PC-3 (cell line): ENCODE data around the gene UBA6. TPM values are rescaled to one million over a fixed set of nuclear protein-coding genes. Genes with fewer than 3 reads are reported as not detected.

ENCODE experiments used
- ATAC-seq: fragments of 200-7000 bp; cut with Tn5 transposase; 2 replicates; pipeline ENCODE4 v1.9.1; 2020; ENCODE audit warnings: mild to moderate bottlenecking, moderate library complexity
- BruUV-seq: library from RNA; stranded (reverse); fragments of 400-500 nt; replicated peaks from 2 replicates; lab custom pipeline; 2021; lab: Mats Ljungman, UMichigan
- CTCF ChIA-PET: fragments of 300-600 bp; sonication (Branson Sonifier 250); formaldehyde crosslinking; loops from one replicate; lab custom pipeline; 2022; ENCODE audit warnings: antibody characterized with exemption; lab: Charles Lee
- POLR2A ChIA-PET: fragments of 300-600 bp; sonication (Branson Sonifier 250); formaldehyde crosslinking; loops from one replicate; lab custom pipeline; 2022; ENCODE audit warnings: antibody characterized with exemption; ENCODE audit not compliant: unreplicated experiment; lab: Charles Lee
- DNase-seq: peaks from one replicate; pipeline ENCODE4 v3.0.0-alpha.2; 2015
- H2AFZ ChIP-seq: fragments of 300-600 bp; sonication (generic); 2 replicates; pipeline ENCODE4 v1.6.0; 2016; ENCODE audit warnings: antibody characterized with exemption, low read length
- H3F3A ChIP-seq: fragments of 300-600 bp; sonication (generic); one replicate; pipeline ENCODE4 v1.6.0; 2017; ENCODE audit warnings: antibody characterized with exemption, low read length, control low read depth, mild to moderate bottlenecking; ENCODE audit not compliant: unreplicated experiment
- H3K27ac ChIP-seq: fragments of 300-600 bp; sonication (generic); 2 replicates; pipeline ENCODE4 v1.5.1; 2016; ENCODE audit warnings: mild to moderate bottlenecking, low read length
- H3K27me3 ChIP-seq: fragments of 300-600 bp; sonication (generic); 2 replicates; pipeline ENCODE4 v1.6.1; 2016; ENCODE audit warnings: low read length, mixed read lengths
- H3K36me3 ChIP-seq: fragments of 300-600 bp; sonication (generic); 2 replicates; pipeline ENCODE4 v1.6.1; 2016; ENCODE audit warnings: low read depth, mixed run types, low read length, mixed read lengths
- H3K4me1 ChIP-seq: fragments of 300-600 bp; sonication (generic); 2 replicates; pipeline ENCODE4 v1.5.1; 2016; ENCODE audit warnings: low read length; ENCODE audit not compliant: insufficient read depth
- H3K4me2 ChIP-seq: fragments of 300-600 bp; sonication (generic); 2 replicates; pipeline ENCODE4 v1.6.0; 2016; ENCODE audit warnings: low read length
- H3K4me3 ChIP-seq: fragments of 300-600 bp; sonication (generic); 2 replicates; pipeline ENCODE4 v1.5.1; 2016; ENCODE audit warnings: mild to moderate bottlenecking, low read length, mixed read lengths
- H3K79me2 ChIP-seq: fragments of 300-600 bp; sonication (generic); 2 replicates; pipeline ENCODE4 v1.6.1; 2017; ENCODE audit warnings: low read length, mixed read lengths
- H3K9ac ChIP-seq: fragments of 300-600 bp; sonication (generic); 2 replicates; pipeline ENCODE4 v1.6.0; 2016; ENCODE audit warnings: mild to moderate bottlenecking, low read length
- H3K9me2 ChIP-seq: fragments of 300-600 bp; sonication (generic); replicated peaks from 2 replicates; pipeline ENCODE4 v1.6.1; 2016; ENCODE audit warnings: mixed run types, low read length, mixed read lengths
- H3K9me3 ChIP-seq: fragments of 300-600 bp; sonication (generic); 2 replicates; pipeline ENCODE4 v1.6.1; 2016; ENCODE audit warnings: low read length, mixed read lengths
- H4K20me1 ChIP-seq: fragments of 300-600 bp; sonication (generic); 2 replicates; pipeline ENCODE4 v1.6.1; 2016; ENCODE audit warnings: low read length, mixed read lengths
- EZH2 ChIP-seq: fragments of 300-600 bp; sonication (generic); IDR thresholded peaks from one replicate; pipeline ENCODE4 v1.6.1; 2017; ENCODE audit warnings: antibody characterized with exemption, mild to moderate bottlenecking, low read length; ENCODE audit not compliant: unreplicated experiment
- EZH2phosphoT487 ChIP-seq: fragments of 300-600 bp; sonication (generic); IDR thresholded peaks from 2 replicates; pipeline ENCODE4 v1.6.1; 2018; ENCODE audit warnings: mild to moderate bottlenecking, antibody characterized with exemption, low read length, borderline replicate concordance
- intact Hi-C: fragments of 100-400 bp; cut with micrococcal nuclease; formaldehyde crosslinking; loops from 2 replicates; pipeline ENCODE4 v1.9.0; 2023
- total RNA-seq: library from RNA; depleted of rRNA; stranded (reverse); fragments of >200 nt; gene quantifications from 2 replicates; pipeline ENCODE4 v1.2.3, GENCODE V29; 2014
- TF ChIP-seq, protein P1 (sequence below): fragments of 300-600 bp; sonication (generic); conservative IDR thresholded peaks from 2 replicates; pipeline ENCODE4 v1.5.1; 2017; ENCODE audit warnings: antibody characterized with exemption, low read depth, mild to moderate bottlenecking, low read length

Gene UBA6
- total RNA-seq, 1 experiment from 2014 or later, result 94.6 TPM

DNA sequence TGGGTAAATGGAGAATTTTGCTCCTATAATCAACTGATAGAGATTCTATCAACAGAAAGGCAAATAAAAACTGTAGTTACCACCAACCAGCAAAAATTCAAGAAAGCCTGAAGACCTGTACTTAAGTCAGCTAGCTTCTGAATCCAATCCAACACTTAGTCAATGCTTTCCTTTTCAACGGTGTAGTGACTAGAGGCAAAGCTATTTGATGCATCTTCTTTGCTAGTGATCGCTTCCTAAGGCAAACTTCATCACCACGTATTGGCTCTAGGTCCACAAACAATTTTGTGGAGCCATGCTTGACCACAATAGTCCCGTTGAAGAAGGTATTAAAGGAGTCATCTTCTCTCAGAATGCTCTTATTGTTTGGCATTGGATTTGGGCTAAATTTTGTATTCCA is 25.0 kb upstream of the UBA6 start:
- H3K9ac ChIP-seq, result no peak overlapping the region
- no peak overlapping the region for H2AFZ ChIP-seq
- no peaks in the 10 kb centered on the region for H4K20me1 ChIP-seq
- peaks cover 14% of the 10 kb centered on the region; the same call in 1 of the 2 replicates for H3K36me3 ChIP-seq
- peaks cover 12% of the 10 kb centered on the region; the same call in 1 of the 2 replicates for H3K9me3 ChIP-seq
- no peak for TF ChIP-seq EZH2
- TF ChIP-seq EZH2phosphoT487, result no peak
- TF ChIP-seq, protein P1, sequence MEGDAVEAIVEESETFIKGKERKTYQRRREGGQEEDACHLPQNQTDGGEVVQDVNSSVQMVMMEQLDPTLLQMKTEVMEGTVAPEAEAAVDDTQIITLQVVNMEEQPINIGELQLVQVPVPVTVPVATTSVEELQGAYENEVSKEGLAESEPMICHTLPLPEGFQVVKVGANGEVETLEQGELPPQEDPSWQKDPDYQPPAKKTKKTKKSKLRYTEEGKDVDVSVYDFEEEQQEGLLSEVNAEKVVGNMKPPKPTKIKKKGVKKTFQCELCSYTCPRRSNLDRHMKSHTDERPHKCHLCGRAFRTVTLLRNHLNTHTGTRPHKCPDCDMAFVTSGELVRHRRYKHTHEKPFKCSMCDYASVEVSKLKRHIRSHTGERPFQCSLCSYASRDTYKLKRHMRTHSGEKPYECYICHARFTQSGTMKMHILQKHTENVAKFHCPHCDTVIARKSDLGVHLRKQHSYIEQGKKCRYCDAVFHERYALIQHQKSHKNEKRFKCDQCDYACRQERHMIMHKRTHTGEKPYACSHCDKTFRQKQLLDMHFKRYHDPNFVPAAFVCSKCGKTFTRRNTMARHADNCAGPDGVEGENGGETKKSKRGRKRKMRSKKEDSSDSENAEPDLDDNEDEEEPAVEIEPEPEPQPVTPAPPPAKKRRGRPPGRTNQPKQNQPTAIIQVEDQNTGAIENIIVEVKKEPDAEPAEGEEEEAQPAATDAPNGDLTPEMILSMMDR, result no peak
- H3K4me2 ChIP-seq, result no peak overlapping the region
- ChIA-PET POLR2A (no interaction called here), CTCF (no interaction called here)
- no peaks in the 10 kb centered on the region for H3K9me2 ChIP-seq
- peaks cover 24% of the 10 kb centered on the region for H3K4me1 ChIP-seq
- ATAC-seq (no peak), DNase-seq (peak; percentile 61)
- no peaks in the 10 kb centered on the region for H3K79me2 ChIP-seq
- H3F3A ChIP-seq, result no peaks in the 10 kb centered on the region
- BruUV-seq, result no TSS peak
- no peak overlapping the region for H3K4me3 ChIP-seq
- intact Hi-C loops, result no loop called here
- H3K27ac ChIP-seq, result no peak overlapping the region
- H3K27me3 ChIP-seq, result no peaks in the 10 kb centered on the region

DNA sequence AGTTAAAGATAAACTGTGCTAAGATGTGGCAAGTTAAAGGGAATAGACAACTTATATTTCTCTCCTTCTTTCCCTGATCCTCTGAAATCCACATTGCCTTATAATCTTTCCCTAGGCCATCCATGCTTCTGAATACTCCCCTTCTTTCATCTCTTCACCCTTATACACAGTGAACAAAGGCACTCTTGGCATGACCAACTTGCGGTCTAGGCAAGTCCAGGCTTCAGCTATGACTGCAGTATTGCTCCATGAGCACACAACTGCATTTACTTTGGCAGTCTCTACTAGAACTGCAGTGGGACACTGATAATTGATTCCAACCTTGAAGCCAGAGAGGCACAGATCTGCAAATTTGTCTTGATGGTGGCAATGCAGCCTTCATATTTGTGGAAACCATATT is 24.2 kb upstream of the UBA6 start:
- H3F3A ChIP-seq, result no peaks in the 10 kb centered on the region
- no peak overlapping the region for H2AFZ ChIP-seq
- ATAC-seq (no peak), DNase-seq (peak; percentile 46)
- ChIA-PET CTCF (interaction anchor here (0.7 kb wide), 1 partner anchor 160 kb away, joined by 3 read pairs; no protein-coding TSS in a partner anchor), POLR2A (no interaction called here)
- peaks cover 12% of the 10 kb centered on the region; the same call in 1 of the 2 replicates for H3K9me3 ChIP-seq
- H3K4me1 ChIP-seq, result peaks cover 25% of the 10 kb centered on the region
- no peaks in the 10 kb centered on the region for H3K27me3 ChIP-seq
- intact Hi-C loops, result no loop called here
- BruUV-seq, result TSS peak; percentile 11
- H3K4me3 ChIP-seq, result no peak overlapping the region
- TF ChIP-seq, protein P1, result no peak
- TF ChIP-seq EZH2 (no peak), EZH2phosphoT487 (no peak)
- no peak overlapping the region for H3K9ac ChIP-seq
- H3K79me2 ChIP-seq, result no peaks in the 10 kb centered on the region
- H3K4me2 ChIP-seq, result no peak overlapping the region
- no peak overlapping the region for H3K27ac ChIP-seq
- H4K20me1 ChIP-seq, result no peaks in the 10 kb centered on the region
- peaks cover 23% of the 10 kb centered on the region; the same call in 1 of the 2 replicates for H3K36me3 ChIP-seq
- H3K9me2 ChIP-seq, result no peaks in the 10 kb centered on the region

DNA sequence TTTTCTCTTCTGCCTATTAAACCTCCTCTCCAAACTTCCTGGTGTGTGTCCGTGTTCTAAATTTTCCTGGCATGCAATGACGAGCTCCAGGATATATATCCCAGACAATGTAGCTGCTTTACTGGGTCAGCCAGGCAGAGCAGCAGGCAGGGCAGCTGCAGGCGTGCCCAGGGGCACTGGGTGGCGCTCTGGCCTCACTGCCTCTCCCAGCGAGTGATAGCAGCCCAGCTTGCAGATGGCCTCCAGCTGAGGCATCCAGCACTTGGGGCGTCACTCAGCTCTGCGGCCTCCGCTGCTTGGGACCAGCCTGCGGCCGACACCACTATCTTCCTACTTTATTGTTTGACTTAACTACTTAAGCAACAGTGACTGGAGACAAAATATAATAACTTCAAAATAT is 23.0 kb upstream of the UBA6 start:
- Histone ChIP-seq H3K4me3 (no peak overlapping the region), H3K9me3 (peaks cover 12% of the 10 kb centered on the region; the same call in 1 of the 2 replicates), H3K9ac (no peak overlapping the region), H3K4me1 (peaks cover 25% of the 10 kb centered on the region), H3K36me3 (peaks cover 25% of the 10 kb centered on the region; the same call in 1 of the 2 replicates), H3K27ac (no peak overlapping the region), H3K27me3 (no peaks in the 10 kb centered on the region), H4K20me1 (no peaks in the 10 kb centered on the region), H2AFZ (no peak overlapping the region), H3F3A (no peaks in the 10 kb centered on the region), H3K9me2 (no peaks in the 10 kb centered on the region), H3K79me2 (no peaks in the 10 kb centered on the region), H3K4me2 (no peak overlapping the region)
- no TSS peak for BruUV-seq
- CTCF ChIA-PET, result no interaction called here
- POLR2A ChIA-PET, result no interaction called here
- TF ChIP-seq, protein P1, result peak; percentile 36; the same call in 1 of the 2 replicates
- TF ChIP-seq EZH2 (no peak), EZH2phosphoT487 (no peak)
- ATAC-seq (no peak), DNase-seq (no peak)
- intact Hi-C loops, result no loop called here
